KMS-11 (cell line): Measurements from ENCODE around the gene DAZAP1.

Source experiments
- H2AFZ ChIP-seq: fragments of 200-600 bp; sonication (generic); 2 replicates; pipeline ENCODE4 v1.6.1; 2016; ENCODE audit warnings: antibody characterized with exemption, mixed run types, low read depth
- H3K27ac ChIP-seq: fragments of 200-600 bp; sonication (generic); 2 replicates; pipeline ENCODE4 v1.6.1; 2016; ENCODE audit warnings: mild to moderate bottlenecking, mixed run types
- H3K27me3 ChIP-seq: fragments of 200-600 bp; sonication (generic); 2 replicates; pipeline ENCODE4 v1.6.1; 2017; ENCODE audit warnings: mild to moderate bottlenecking, low read depth, mixed run types, moderate library complexity; ENCODE audit not compliant: insufficient read depth
- H3K36me3 ChIP-seq: fragments of 200-600 bp; sonication (generic); 2 replicates; pipeline ENCODE4 v1.6.1; 2017; ENCODE audit warnings: mild to moderate bottlenecking, mixed run types; ENCODE audit not compliant: insufficient read depth
- H3K4me1 ChIP-seq: fragments of 200-600 bp; sonication (generic); 2 replicates; pipeline ENCODE4 v1.6.1; 2016; ENCODE audit warnings: mild to moderate bottlenecking, low read depth, mixed run types; ENCODE audit not compliant: poor library complexity, severe bottlenecking
- H3K4me2 ChIP-seq: fragments of 200-600 bp; sonication (generic); 2 replicates; pipeline ENCODE4 v1.7.0; 2016; ENCODE audit warnings: mild to moderate bottlenecking, mixed run types
- H3K4me3 ChIP-seq: fragments of 200-600 bp; sonication (generic); IDR thresholded peaks from 2 replicates; pipeline ENCODE4 v1.6.1; 2017; ENCODE audit warnings: low read depth, low read length, mixed read lengths; ENCODE audit not compliant: insufficient read depth
- H3K79me2 ChIP-seq: fragments of 200-600 bp; sonication (generic); 2 replicates; pipeline ENCODE4 v1.6.1; 2016; ENCODE audit warnings: low read depth, mixed run types; ENCODE audit not compliant: insufficient read depth
- H3K9ac ChIP-seq: fragments of 200-600 bp; sonication (generic); 2 replicates; pipeline ENCODE4 v1.6.1; 2016; ENCODE audit warnings: mild to moderate bottlenecking, mixed run types
- H4K20me1 ChIP-seq: fragments of 200-600 bp; sonication (generic); 2 replicates; pipeline ENCODE4 v1.6.1; 2016; ENCODE audit warnings: mild to moderate bottlenecking, mixed run types; ENCODE audit not compliant: insufficient read depth
- CTCF ChIP-seq: fragments of 200-600 bp; sonication (generic); conservative IDR thresholded peaks from 2 replicates; pipeline ENCODE4 v1.6.1; 2017; ENCODE audit warnings: low read depth, mild to moderate bottlenecking, antibody characterized with exemption, low read length, moderate library complexity, mixed read lengths

Gene DAZAP1

GRCh38 chr19:1456121-1456900 lies 48.9 kb downstream of the DAZAP1 start:
- H3K79me2 ChIP-seq: no peaks in the 10 kb centered on the region
- H3K36me3 ChIP-seq: no peaks in the 10 kb centered on the region
- peaks cover 86% of the 10 kb centered on the region for H3K27me3 ChIP-seq
- peaks cover 17% of the 10 kb centered on the region for H3K4me1 ChIP-seq
- no peak overlapping the region for H3K9ac ChIP-seq
- no peak overlapping the region; the same call in 1 of the 2 replicates for H2AFZ ChIP-seq
- no peak overlapping the region for H3K4me3 ChIP-seq
- no peak overlapping the region for H3K27ac ChIP-seq
- TF ChIP-seq CTCF: no peak
- H3K4me2 ChIP-seq: peak overlapping the region; percentile 39; the same call in 1 of the 2 replicates
- no peaks in the 10 kb centered on the region for H4K20me1 ChIP-seq

- no peak overlapping the region for H3K27ac ChIP-seq
- H3K79me2 ChIP-seq: no peaks in the 10 kb centered on the region
- peaks cover 17% of the 10 kb centered on the region for H3K4me1 ChIP-seq
- H3K4me2 ChIP-seq: no peak overlapping the region
- H4K20me1 ChIP-seq: no peaks in the 10 kb centered on the region
- no peaks in the 10 kb centered on the region for H3K36me3 ChIP-seq
- no peak overlapping the region for H2AFZ ChIP-seq
- H3K27me3 ChIP-seq: peaks cover 78% of the 10 kb centered on the region
- no peak for TF ChIP-seq CTCF
- no peak overlapping the region for H3K4me3 ChIP-seq
- no peak overlapping the region for H3K9ac ChIP-seq
Observed at GRCh38 chr19:1457031-1457739, 49.8 kb downstream of the DAZAP1 start.

GRCh38 chr19:1457892-1458291 lies 50.5 kb downstream of the DAZAP1 start:
- H3K36me3 ChIP-seq: no peaks in the 10 kb centered on the region
- no peak for TF ChIP-seq CTCF
- peaks cover 17% of the 10 kb centered on the region for H3K4me1 ChIP-seq
- no peak overlapping the region for H2AFZ ChIP-seq
- no peaks in the 10 kb centered on the region for H3K79me2 ChIP-seq
- no peak overlapping the region for H3K4me3 ChIP-seq
- H3K27me3 ChIP-seq: peaks cover 72% of the 10 kb centered on the region
- H3K27ac ChIP-seq: no peak overlapping the region
- no peak overlapping the region for H3K9ac ChIP-seq
- H3K4me2 ChIP-seq: no peak overlapping the region
- no peaks in the 10 kb centered on the region for H4K20me1 ChIP-seq

GRCh38 chr19:1459479-1459878 lies 52.1 kb downstream of the DAZAP1 start:
- H2AFZ ChIP-seq: no peak overlapping the region
- TF ChIP-seq CTCF: no peak
- no peak overlapping the region for H3K27ac ChIP-seq
- no peak overlapping the region for H3K4me2 ChIP-seq
- H3K9ac ChIP-seq: no peak overlapping the region
- no peaks in the 10 kb centered on the region for H3K36me3 ChIP-seq
- peaks cover 10% of the 10 kb centered on the region for H3K4me1 ChIP-seq
- H3K27me3 ChIP-seq: peaks cover 56% of the 10 kb centered on the region
- H3K79me2 ChIP-seq: no peaks in the 10 kb centered on the region
- H4K20me1 ChIP-seq: no peaks in the 10 kb centered on the region
- H3K4me3 ChIP-seq: no peak overlapping the region
